KOPT-K1 (cell line): ENCODE measurements around the gene ERN2.

Experiments
- H3K27ac ChIP-seq: fragments of 200-600 bp; sonication (generic); 2 replicates; pipeline ENCODE4 v1.5.1; 2016; ENCODE audit warnings: antibody characterized with exemption, mild to moderate bottlenecking, low read depth, low read length; ENCODE audit not compliant: poor library complexity, severe bottlenecking
- H3K36me3 ChIP-seq: fragments of 200-600 bp; sonication (generic); 2 replicates; pipeline ENCODE4 v1.5.1; 2017; ENCODE audit warnings: antibody characterized with exemption, mild to moderate bottlenecking, low read length, moderate library complexity; ENCODE audit not compliant: insufficient read depth
- H3K9me3 ChIP-seq: fragments of 200-600 bp; sonication (generic); 2 replicates; pipeline ENCODE4 v1.5.1; 2017; ENCODE audit warnings: antibody characterized with exemption, low read length, mild to moderate bottlenecking; ENCODE audit not compliant: insufficient read depth, poor library complexity, severe bottlenecking

The ERN2 gene

GRCh38 chr16:23701045-23701444 is 12.0 kb downstream of the ERN2 start:
- no peak overlapping the region for H3K27ac ChIP-seq

DNA sequence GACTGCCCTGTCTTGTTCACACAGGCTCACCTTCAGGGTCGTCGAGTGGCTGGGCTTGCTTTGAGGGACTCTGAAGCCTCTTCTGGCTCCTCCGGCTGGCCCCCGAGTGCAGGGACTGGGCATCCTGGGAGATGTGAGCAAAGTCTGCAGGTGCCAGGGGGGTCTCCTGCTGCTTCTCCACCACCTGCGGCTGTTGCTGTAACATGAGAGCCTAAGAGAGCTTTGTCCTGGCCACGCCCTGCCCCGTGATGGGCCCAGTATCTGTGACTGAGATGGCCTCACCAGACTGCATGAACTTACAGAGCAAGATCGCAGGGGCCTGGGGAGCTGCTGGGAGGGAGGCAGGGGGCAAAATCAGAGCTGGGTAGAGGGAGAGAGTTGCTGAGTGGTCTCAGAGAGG is 12.5 kb downstream of the ERN2 start:
- Histone ChIP-seq H3K9me3 (peaks cover 6% of the 10 kb centered on the region), H3K36me3 (no peaks in the 10 kb centered on the region), H3K27ac (no peak overlapping the region)

More at GRCh38 chr16:23701045-23701444, 12.0 kb downstream of the ERN2 start:
- H3K36me3 ChIP-seq, result no peaks in the 10 kb centered on the region
- H3K9me3 ChIP-seq, result peaks cover 6% of the 10 kb centered on the region

DNA sequence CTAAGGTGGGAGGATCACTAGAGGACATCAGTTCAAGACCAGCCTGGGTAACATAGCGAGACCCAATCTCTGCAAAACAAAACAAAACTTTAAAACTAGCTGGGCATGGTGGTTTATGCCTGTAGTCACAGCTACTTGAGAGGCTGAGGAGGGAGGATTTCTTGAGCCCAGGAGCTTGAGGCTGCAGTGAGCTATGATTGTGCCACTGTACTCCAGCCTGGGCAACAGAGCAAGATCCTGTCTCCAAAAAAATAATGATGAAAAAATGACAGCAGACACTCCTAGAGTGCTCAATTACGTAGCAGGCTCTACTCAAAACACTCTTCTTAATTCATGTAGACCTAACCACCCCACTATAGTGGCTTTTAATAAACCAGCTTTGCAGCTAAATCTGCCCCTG is 12.9 kb downstream of the ERN2 start:
- Histone ChIP-seq H3K9me3 (peaks cover 6% of the 10 kb centered on the region), H3K27ac (no peak overlapping the region), H3K36me3 (no peaks in the 10 kb centered on the region)

DNA sequence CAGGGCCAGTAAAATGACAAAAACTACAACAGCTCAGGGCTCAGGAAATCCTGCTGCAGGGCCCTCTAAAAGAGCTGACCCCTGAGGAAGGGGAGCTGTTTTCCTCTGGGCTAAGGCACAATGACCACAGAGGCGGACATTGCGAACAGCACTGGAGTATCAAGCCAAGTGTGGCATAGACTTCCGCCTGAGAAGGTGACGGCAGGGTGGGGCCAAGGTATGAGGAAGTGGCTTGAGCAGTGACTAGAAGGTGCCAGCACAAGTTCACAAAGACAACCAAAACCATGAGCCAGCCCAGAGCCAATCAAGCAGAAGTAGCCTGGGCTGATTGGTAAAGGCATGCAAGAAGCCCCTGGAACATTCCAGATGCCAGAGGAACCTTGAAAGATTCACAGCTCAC is 13.9 kb downstream of the ERN2 start:
- Histone ChIP-seq H3K9me3 (peaks cover 6% of the 10 kb centered on the region), H3K27ac (no peak overlapping the region), H3K36me3 (no peaks in the 10 kb centered on the region)

GRCh38 chr16:23695756-23696155 is 17.3 kb downstream of the ERN2 start:
- H3K36me3 ChIP-seq, result peaks cover 20% of the 10 kb centered on the region
- no peaks in the 10 kb centered on the region for H3K9me3 ChIP-seq
- H3K27ac ChIP-seq, result no peak overlapping the region

GRCh38 chr16:23694644-23695373 is 18.2 kb downstream of the ERN2 start:
- no peaks in the 10 kb centered on the region for H3K9me3 ChIP-seq
- H3K36me3 ChIP-seq, result peaks cover 29% of the 10 kb centered on the region
- H3K27ac ChIP-seq, result no peak overlapping the region

GRCh38 chr16:23694265-23694643 is 18.8 kb downstream of the ERN2 start:
- H3K9me3 ChIP-seq, result no peaks in the 10 kb centered on the region
- H3K36me3 ChIP-seq, result peaks cover 35% of the 10 kb centered on the region
- no peak overlapping the region for H3K27ac ChIP-seq

GRCh38 chr16:23692190-23692837 is 20.7 kb downstream of the ERN2 start:
- H3K27ac ChIP-seq, result no peak overlapping the region
- peaks cover 54% of the 10 kb centered on the region for H3K36me3 ChIP-seq
- H3K9me3 ChIP-seq, result no peaks in the 10 kb centered on the region

DNA sequence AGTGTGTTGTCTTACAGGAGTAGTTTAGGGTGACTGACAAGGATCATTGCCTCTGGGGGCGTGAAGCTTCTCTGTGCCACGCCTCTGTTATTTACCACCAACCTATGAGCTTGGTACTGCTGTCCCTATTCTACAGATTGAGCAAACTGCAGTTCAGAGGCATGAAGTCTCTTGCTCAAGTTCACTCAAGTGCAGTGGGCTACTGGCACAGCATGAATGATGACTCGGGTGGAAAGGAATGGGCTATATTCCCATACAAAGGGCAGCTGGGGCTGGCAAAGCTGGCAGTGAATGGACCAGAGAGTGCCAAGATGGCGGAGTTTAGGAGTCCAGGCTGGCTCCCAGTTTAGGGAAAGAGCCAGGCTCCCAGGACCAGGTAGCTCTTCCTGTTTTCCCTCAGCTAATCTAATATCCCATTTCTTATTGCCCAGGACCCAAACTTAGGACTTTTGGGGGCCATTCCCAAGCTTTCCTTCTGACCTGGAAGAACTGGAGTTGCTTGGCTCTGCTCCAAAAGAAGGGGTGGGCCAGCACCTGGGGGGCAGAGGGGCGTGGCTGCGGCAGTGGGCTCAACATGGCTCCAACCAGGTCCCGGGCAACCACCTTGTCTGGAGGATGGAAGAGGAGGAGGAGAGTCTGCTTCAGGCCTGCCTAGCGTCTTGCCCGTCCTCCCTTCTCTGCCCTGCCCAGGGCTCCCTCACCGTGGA is 21.4 kb downstream of the ERN2 start:
- H3K36me3 ChIP-seq, result peaks cover 61% of the 10 kb centered on the region
- H3K27ac ChIP-seq, result no peak overlapping the region
- no peaks in the 10 kb centered on the region for H3K9me3 ChIP-seq

DNA sequence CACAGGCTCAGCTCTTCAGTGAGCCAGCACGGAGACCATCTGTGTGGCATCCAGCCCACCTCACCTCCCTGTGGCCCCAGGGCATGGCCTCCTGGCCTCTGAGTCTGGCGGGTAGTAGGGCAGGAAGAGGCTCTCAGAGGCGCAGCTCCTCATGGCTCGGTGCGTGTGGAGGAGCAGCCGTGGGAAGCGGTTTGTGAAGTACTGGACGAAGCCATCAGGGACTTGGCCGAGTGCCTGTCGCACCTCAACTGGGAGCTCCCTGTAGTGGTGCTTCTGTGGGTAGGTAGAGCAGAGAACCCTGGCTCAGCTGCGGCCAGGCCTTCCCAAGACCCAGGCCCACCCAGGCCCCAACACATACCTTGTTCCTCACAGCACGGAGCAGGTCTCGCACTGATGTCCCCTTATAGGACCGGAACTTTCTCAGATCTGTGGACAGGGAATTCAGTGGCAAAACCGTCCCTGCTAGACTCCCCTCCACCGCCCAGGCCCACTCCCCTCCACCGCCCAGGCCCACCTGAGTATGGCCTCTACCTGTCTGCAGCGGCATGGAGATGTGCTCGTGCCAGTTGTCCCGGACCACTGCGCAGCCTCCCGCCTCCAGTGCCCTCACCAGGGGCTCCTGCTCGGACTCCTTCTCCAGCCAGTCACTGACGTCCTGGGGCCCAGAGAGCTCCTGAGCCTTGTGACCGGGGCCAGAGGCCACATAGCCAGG is 22.1 kb downstream of the ERN2 start:
- Histone ChIP-seq H3K9me3 (no peaks in the 10 kb centered on the region), H3K27ac (no peak overlapping the region), H3K36me3 (peaks cover 68% of the 10 kb centered on the region)

DNA sequence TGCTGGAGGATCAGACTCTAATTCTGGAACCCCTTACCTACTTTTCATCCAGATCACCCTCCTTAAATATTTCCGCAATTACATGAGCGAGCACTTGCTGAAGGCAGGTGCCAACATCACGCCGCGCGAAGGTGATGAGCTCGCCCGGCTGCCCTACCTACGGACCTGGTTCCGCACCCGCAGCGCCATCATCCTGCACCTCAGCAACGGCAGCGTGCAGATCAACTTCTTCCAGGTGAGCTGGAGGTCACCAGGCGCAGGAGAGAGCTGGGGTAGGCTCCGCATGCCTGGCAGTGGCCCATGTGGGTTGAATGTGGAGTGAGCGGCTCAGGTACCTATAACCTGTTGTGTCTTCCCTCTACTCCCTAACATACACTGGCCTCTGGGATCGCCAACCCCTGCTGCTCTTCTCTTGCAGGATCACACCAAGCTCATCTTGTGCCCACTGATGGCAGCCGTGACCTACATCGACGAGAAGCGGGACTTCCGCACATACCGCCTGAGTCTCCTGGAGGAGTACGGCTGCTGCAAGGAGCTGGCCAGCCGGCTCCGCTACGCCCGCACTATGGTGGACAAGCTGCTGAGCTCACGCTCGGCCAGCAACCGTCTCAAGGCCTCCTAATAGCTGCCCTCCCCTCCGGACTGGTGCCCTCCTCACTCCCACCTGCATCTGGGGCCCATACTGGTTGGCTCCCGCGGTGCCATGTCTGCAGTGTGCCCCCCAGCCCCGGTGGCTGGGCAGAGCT is 23.4 kb downstream of the ERN2 start:
- H3K9me3 ChIP-seq, result no peaks in the 10 kb centered on the region
- H3K36me3 ChIP-seq, result peaks cover 81% of the 10 kb centered on the region
- H3K27ac ChIP-seq, result no peak overlapping the region

DNA sequence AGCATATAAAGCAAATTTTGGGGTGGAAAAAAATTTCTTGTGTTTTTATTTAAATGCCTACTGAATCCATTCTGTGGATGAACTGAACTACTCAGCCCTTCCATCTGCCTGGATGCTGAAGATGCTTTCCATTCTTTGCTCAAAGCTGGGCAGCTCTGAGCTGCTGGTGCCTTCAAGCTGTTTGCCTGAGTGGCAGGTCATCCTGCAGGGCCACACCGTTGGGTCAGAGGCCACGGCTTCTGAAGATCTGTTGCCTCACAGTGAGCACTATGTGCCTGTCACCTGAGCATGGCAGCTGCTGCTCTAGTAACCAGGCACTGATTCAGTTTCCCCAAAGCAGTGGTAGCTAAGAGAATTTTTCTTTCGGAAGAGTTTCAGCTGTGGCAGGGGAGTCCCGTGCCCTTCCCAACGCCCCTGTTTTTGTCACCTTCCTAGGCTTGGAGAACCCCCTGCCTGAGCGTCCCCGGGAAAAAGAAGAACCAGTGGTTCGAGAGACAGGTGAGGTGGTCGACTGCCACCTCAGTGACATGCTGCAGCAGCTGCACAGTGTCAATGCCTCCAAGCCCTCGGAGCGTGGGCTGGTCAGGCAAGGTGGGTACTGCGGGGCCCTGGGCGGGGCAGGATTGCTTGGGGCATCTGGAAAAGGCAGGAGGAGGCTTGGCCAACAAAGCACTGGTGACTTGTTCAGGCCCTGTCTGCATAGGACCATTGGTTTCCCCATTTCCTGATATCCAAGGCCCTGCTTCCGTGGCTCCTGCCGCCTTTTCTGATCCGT is 25.8 kb downstream of the ERN2 start:
- Histone ChIP-seq H3K36me3 (peaks cover 100% of the 10 kb centered on the region), H3K9me3 (no peaks in the 10 kb centered on the region), H3K27ac (no peak overlapping the region)

- no peak overlapping the region for H3K27ac ChIP-seq
- H3K36me3 ChIP-seq, result peaks cover 89% of the 10 kb centered on the region
- no peaks in the 10 kb centered on the region for H3K9me3 ChIP-seq
Observed at GRCh38 chr16:23683487-23683886, 29.5 kb downstream of the ERN2 start.

DNA sequence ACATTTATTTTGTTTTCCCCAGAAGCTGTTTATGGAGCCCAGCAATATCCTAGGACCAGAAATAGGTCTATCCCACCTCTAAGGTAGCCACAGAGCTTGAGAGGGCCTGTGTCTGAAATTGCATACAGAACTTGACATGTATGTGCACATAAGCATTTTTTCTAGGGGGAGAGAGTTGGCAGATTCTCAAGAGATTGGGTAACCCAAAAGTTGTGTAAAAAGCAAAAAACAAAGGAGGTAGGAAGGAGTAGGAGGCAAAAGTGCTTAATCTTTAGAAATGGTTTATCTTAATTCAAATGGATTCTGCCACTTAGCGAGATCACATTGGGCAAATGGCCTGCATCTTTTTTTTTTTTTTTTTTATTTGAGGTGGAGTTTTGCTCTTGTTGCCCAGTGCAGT is 30.8 kb downstream of the ERN2 start:
- no peaks in the 10 kb centered on the region for H3K9me3 ChIP-seq
- peaks cover 76% of the 10 kb centered on the region for H3K36me3 ChIP-seq
- no peak overlapping the region for H3K27ac ChIP-seq
